ENCODE results near the gene PPM1H.

Gene PPM1H

GRCh38 chr12:62701492-62701891, 233.5 kb downstream of the PPM1H start:
- DNase-seq, result no peak

- DNase-seq, result no peak
Observed at GRCh38 chr12:62700091-62700880, 234.7 kb downstream of the PPM1H start.

- no peak for DNase-seq
Observed at GRCh38 chr12:62698701-62699101, 236.2 kb downstream of the PPM1H start.

- no peak for DNase-seq
Observed at GRCh38 chr12:62697893-62698292, 237.1 kb downstream of the PPM1H start.

GRCh38 chr12:62695696-62696095, 239.3 kb downstream of the PPM1H start:
- no peak for DNase-seq

GRCh38 chr12:62694632-62695031, 240.3 kb downstream of the PPM1H start:
- no peak for DNase-seq

- no peak for DNase-seq
Observed at GRCh38 chr12:62694116-62694515, 240.8 kb downstream of the PPM1H start.

- no peak for DNase-seq
Observed at GRCh38 chr12:62693376-62694050, 241.4 kb downstream of the PPM1H start.

- no peak for DNase-seq
Observed at GRCh38 chr12:62692884-62693283, 242.1 kb downstream of the PPM1H start.

GRCh38 chr12:62691309-62691708, 243.6 kb downstream of the PPM1H start:
- DNase-seq, result no peak

- peak; percentile 24 for DNase-seq
Observed at GRCh38 chr12:62689042-62689839, 245.7 kb downstream of the PPM1H start.

- DNase-seq, result no peak
Observed at GRCh38 chr12:62686938-62687337, 248.0 kb downstream of the PPM1H start.

- no peak for DNase-seq
Observed at GRCh38 chr12:62684570-62685295, 250.2 kb downstream of the PPM1H start.

- no peak for DNase-seq
Observed at GRCh38 chr12:62683776-62684569, 251.0 kb downstream of the PPM1H start.

- no peak for DNase-seq
Observed at GRCh38 chr12:62681306-62681705, 253.6 kb downstream of the PPM1H start.

- no peak for DNase-seq
Observed at GRCh38 chr12:62679608-62680007, 255.3 kb downstream of the PPM1H start.

- no peak for DNase-seq
Observed at GRCh38 chr12:62677355-62677754, 257.6 kb downstream of the PPM1H start.

GRCh38 chr12:62676521-62677307, 258.2 kb downstream of the PPM1H start:
- no peak for DNase-seq

GRCh38 chr12:62673028-62673815, 261.7 kb downstream of the PPM1H start:
- no peak for DNase-seq

- DNase-seq, result no peak
Observed at GRCh38 chr12:62670986-62671720, 263.8 kb downstream of the PPM1H start.
